Non-pigmented ciliary epithelial cell (primary cell): ENCODE data around the gene HLTF.

Source experiments
- DNase-seq: peaks from one replicate; pipeline ENCODE4 v3.0.0-alpha.2; 2010; ENCODE audit warnings: low read depth

HLTF gene

GRCh38 chr3:149085828-149086231 is 503 bp downstream of the HLTF start:
- no peak for DNase-seq

GRCh38 chr3:149081772-149082171 is 4.6 kb downstream of the HLTF start:
- DNase-seq = no peak

GRCh38 chr3:149080699-149081091 is 5.6 kb downstream of the HLTF start:
- DNase-seq = no peak

DNA sequence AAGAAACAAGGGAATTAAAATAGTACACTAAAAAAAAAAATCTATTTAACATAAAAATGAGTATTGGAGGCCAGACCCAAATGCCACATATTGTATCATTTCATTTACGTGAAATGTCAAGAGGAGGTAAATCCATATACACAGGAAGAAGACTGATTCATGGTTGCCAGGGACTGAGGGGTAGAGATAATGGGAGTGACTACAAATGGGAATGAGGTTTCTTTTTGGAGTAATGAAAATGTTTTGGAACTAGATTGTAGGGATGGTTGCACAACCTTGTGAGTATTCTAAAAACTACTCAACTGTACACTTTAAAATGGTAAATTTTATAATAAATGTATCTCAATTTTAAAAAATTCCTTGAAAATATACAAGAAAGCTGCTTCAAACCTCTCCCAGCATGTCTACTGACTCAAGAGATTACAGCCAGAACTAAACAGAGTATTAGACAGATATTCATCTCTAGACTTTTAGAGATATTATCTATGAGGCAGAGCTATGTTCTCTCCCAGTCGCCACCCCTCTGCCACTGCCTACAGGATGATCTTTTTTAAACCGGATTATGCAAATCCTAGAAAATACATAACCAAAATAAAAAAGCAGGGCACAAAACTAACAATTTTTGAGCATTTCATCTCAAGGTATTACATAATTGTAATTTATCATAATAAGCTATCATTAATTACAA is 6.2 kb downstream of the HLTF start:
- DNase-seq = no peak

GRCh38 chr3:149077628-149078027 is 8.7 kb downstream of the HLTF start:
- no peak for DNase-seq

- no peak for DNase-seq
Observed at GRCh38 chr3:149067883-149068282, 18.4 kb downstream of the HLTF start.

DNA sequence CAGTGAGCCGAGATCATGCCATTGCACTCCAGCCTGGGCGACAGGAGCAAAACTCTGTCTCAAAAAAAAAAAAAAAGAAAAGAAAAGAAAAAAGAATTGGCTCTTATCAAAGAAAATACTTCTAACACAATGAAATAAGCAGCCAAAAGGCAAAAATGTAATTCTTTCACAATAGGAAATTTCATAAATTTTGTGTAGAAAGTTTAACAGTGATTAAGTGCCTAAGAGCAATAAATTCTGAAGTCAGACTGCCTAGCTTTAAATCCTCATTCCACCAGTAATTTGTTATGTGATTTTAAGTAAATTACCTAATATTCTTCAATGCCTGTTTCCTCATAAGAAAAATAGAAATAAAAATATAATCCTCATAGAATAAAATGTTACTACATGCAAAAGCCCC is 24.6 kb downstream of the HLTF start:
- no peak for DNase-seq

DNA sequence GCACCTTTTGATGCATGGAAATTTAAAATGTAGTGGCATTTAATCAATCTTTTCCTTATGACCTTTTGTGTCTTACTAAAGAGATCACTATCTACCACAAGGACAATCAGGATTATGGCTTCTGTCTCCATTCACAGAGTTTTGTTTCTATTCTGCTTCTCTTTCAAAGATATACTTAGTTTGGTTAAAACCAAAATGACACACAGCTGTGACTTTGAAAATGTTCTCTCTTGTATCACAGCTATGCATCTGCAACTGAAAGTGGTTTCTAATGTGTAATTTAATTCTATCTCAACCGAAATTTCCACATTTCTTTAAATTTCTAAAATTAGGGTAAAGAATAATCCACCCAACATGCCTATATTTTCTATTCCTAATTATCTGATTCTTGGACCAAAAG is 27.7 kb downstream of the HLTF start:
- DNase-seq = no peak

DNA sequence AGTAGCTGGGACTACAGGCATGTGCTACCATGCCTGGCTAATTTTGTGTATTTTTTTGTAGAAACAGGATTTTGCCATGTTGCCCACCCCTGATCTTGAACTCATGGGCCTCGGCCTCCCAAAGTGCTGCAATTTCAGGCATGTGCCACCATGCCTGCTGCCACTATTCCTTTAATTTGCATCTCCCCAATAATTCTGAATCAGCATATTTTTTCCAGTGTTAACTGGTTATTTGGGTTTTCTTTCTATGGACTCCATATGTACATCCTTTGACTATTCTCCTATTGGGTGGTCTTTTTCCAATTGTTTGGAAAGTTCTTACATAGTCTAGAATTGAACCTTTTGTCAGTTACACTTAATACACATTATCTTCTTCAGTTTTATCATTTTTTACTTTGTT is 28.1 kb downstream of the HLTF start:
- no peak for DNase-seq

- no peak for DNase-seq
Observed at GRCh38 chr3:149055575-149055974, 30.8 kb downstream of the HLTF start.

GRCh38 chr3:149044339-149045083 is 41.8 kb downstream of the HLTF start:
- no peak for DNase-seq

GRCh38 chr3:149042789-149043386 is 43.4 kb downstream of the HLTF start:
- no peak for DNase-seq

DNA sequence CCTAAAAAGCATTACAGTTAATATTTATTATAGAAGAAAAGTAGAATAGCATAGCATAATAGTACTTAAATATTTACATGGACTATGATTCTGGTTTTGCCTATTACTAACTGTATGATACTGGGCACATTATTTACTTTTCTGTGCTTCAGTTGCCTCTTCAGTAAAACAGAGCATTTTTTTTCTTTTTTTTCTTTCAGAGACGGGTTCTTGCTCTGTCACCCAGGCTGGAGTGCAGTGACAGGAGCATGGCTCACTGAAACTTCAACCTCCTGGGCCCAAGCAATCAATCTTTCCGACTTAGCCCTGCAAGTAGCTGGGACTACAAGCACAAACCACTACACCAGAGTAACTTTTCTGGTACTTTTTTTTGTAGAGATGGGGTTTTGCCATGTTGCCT is 48.0 kb downstream of the HLTF start:
- no peak for DNase-seq

GRCh38 chr3:149037684-149038083 is 48.6 kb downstream of the HLTF start:
- no peak for DNase-seq

DNA sequence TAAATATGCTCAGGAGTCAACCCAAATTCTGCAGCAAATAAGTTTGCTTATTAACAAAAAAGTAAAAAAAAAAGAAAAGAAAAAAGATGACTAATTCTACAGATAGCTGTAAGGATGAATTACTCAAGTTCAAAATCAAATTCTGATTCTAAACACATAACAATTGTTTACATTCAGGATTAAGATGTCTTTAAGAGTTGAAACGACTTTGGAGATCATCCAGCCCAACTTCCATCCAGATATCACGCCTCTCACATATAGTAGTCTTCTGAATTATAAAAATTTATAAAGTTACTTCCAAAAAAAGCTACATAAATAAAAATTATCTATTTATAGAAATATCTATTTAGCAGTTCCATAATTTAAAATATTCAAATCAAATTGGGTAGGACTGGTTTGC is 55.2 kb downstream of the HLTF start:
- no peak for DNase-seq

DNA sequence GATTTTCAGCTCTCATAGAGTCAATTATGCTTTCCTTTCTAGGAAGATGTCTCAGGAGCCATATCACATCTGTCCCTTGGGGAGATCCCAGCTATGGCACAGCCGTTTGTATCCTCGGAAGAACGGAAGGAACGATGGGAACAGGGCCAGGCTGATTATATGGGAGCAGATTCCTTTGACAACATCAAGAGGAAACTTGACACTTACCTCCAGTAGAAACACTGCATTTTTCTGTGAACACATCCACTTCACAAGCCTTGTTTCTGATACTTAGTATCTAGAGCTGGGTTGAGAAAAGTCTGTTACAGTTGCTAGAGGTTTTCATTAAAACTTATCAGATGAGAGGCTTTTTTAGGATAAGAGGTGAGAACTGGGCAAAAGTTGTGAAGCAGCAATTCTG is 59.6 kb downstream of the HLTF start:
- no peak for DNase-seq

GRCh38 chr3:149023951-149024350 is 62.4 kb downstream of the HLTF start:
- DNase-seq = no peak

- DNase-seq = no peak
Observed at GRCh38 chr3:149021830-149022229, 64.5 kb downstream of the HLTF start.

DNA sequence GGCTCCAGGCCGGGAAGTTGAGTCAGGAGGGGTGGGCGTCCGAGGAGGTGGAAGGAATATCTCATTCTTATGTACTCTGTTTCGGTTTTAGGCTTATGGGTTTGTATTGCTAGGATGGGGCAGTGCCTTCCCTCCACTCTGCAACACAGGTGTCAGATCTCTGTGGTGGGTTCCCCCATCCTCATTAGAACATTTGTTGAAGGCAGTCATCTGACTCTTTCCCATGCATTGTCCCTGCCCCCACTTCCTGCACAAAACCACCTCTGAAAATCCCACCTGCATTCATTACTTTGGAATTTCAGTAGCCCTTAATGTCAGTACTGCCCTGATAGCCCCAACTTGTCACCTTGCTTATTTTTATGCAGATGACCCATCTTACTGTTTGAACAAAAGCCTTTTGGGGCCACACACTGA is 65.5 kb downstream of the HLTF start:
- DNase-seq = no peak

DNA sequence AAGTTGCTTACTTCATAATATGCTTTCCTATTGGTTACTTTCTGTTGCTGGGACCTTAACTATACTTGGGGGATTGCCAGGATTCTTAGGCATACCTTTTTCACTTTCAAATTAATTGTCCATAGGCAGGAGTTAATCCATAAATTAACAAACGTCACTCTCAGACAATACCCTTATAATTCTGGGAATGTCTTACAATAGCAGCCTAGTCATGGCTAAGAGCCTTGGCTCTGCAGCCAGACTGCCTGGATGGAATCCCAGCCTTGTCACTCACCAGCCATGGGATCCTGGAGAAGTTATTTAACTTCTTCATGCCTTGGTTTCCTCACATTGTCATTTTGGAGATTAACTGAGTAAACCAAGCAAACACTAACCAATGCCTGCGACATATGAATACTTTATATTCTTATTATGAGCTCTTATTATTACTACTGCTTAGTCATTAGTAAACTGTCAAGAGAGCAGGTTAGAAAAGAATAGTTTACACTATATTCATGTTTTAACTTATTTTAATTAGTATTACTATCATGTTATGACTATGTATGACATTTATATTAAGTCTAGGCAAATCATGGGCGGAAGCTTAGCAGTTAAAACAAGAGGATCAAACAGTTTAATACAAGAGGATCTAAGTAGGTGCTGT is 66.0 kb downstream of the HLTF start:
- no peak for DNase-seq

GRCh38 chr3:149019580-149019979 is 66.8 kb downstream of the HLTF start:
- no peak for DNase-seq

GRCh38 chr3:149018247-149018646 is 68.1 kb downstream of the HLTF start:
- no peak for DNase-seq
